K562 (cell line): ENCODE measurements around the gene RNLS.

Source experiments
- CTCF ChIP-seq, 3 experiments: IDR thresholded peaks in 2 of 3; conservative IDR thresholded peaks in 1 of 3; 2 replicates each; pipeline ENCODE4 v1.5.1; 2011 to 2012; ENCODE audit warnings: low read length in 3 of 3, mild to moderate bottlenecking in 3 of 3, control low read depth in 2 of 3, improper control_type of control experiment in 1 of 3, inconsistent platforms in 1 of 3, low read depth in 1 of 3, mixed read lengths in 1 of 3, moderate library complexity in 1 of 3; ENCODE audit not compliant: insufficient read depth in 2 of 3
- TF ChIP-seq, protein P1 (sequence below): fragments of 250-450 bp; sonication (Bioruptor Pico); IDR thresholded peaks from 2 replicates; pipeline ENCODE4 v1.5.0; 2020; ENCODE audit warnings: mild to moderate bottlenecking

- TF ChIP-seq, protein P1, sequence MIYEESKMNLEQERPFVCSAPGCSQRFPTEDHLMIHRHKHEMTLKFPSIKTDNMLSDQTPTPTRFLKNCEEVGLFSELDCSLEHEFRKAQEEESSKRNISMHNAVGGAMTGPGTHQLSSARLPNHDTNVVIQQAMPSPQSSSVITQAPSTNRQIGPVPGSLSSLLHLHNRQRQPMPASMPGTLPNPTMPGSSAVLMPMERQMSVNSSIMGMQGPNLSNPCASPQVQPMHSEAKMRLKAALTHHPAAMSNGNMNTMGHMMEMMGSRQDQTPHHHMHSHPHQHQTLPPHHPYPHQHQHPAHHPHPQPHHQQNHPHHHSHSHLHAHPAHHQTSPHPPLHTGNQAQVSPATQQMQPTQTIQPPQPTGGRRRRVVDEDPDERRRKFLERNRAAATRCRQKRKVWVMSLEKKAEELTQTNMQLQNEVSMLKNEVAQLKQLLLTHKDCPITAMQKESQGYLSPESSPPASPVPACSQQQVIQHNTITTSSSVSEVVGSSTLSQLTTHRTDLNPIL (CRISPR knock-in tag), result no peak
- TF ChIP-seq CTCF (IDR thresholded peaks at IDR 0.05 in 2 of 3, conservative IDR thresholded peaks at IDR 0.05 in 1 of 3; ENCODE audit: insufficient read depth in 2 of 3, low read depth in 1 of 3, low read length in 3 of 3), result no peak
These were observed 239.2 kb downstream of the RNLS start for GRCh38 chr10:88343761-88344484.
